ENCODE data around the gene MAP1LC3B2.
"Not testable (repeated sequence)": the region's sequence is repeated elsewhere in the genome, so short reads cannot be mapped to it uniquely, and the experiment has no call there.

The MAP1LC3B2 gene

DNA sequence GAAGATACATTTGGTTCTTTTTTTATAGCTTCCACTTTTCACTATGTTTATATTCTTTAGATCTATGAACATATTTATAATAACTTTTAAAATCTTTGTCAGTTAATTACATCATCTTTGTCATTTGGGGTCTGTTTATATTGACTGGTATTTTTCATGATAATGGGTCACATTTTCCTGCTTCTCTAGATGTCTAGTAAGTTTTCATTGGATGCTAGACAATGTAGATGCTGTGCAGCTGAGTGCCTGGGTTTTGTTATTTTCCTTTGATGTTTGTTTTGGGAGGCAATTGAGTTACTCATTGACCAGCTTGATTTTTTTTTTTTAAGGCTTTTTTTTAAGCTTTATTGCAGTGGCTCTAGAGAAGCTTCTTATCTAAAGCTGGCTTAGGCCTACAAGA, 4.9 kb downstream of the MAP1LC3B2 start:
- Histone ChIP-seq H3K4me3 (ENCODE audit: insufficient read depth in 1 of 2, low read depth in 1 of 2, low read length in 2 of 2) (no peak overlapping the region), H3K4ac (ENCODE audit: low read depth in 1 of 2, low read length in 2 of 2) (no peak overlapping the region), H3K4me2 (ENCODE audit: low read length, poor library complexity, severe bottlenecking) (no peak overlapping the region), H3K9me3 (ENCODE audit: control insufficient read depth, low read length) (peaks cover 25% of the 10 kb centered on the region), H3K79me1 (replicated peaks; ENCODE audit: low read length, poor library complexity, severe bottlenecking) (no peaks in the 10 kb centered on the region), H3K18ac (ENCODE audit: low read depth in 1 of 2, low read length in 2 of 2) (no peak overlapping the region), H2AK5ac (ENCODE audit: low read length, severe bottlenecking) (no peak overlapping the region), H3K4me1 (ENCODE audit: control insufficient read depth, insufficient read depth, low read depth, low read length) (peaks cover 6% of the 10 kb centered on the region), H3K9ac (ENCODE audit: low read length) (no peak overlapping the region), H2BK15ac (ENCODE audit: low read depth, poor library complexity, severe bottlenecking) (no peak overlapping the region), H2BK5ac (ENCODE audit: low read depth, low read length, poor library complexity, severe bottlenecking) (no peak overlapping the region), H3K36me3 (ENCODE audit: control insufficient read depth in 1 of 2, insufficient read depth in 2 of 2, low read depth in 1 of 2, low read length in 2 of 2) (no peaks in the 10 kb centered on the region), H3K27ac (ENCODE audit: low read length, poor library complexity, severe bottlenecking) (no peak overlapping the region), H2AFZ (ENCODE audit: low read depth, low read length) (no peak overlapping the region), H4K91ac (ENCODE audit: low read length) (no peak overlapping the region), H2BK12ac (ENCODE audit: low read length in 2 of 2) (no peak overlapping the region), H3K14ac (ENCODE audit: low read length in 2 of 2) (no peak overlapping the region), H3K23ac (ENCODE audit: low read length in 2 of 2) (no peak overlapping the region), H3K27me3 (ENCODE audit: control insufficient read depth in 1 of 2, insufficient read depth in 1 of 2, low read length in 2 of 2) (no peaks in the 10 kb centered on the region), H2BK120ac (ENCODE audit: low read depth, low read length) (no peak overlapping the region), H4K8ac (ENCODE audit: low read length) (no peak overlapping the region)
- no peak for DNase-seq

DNA sequence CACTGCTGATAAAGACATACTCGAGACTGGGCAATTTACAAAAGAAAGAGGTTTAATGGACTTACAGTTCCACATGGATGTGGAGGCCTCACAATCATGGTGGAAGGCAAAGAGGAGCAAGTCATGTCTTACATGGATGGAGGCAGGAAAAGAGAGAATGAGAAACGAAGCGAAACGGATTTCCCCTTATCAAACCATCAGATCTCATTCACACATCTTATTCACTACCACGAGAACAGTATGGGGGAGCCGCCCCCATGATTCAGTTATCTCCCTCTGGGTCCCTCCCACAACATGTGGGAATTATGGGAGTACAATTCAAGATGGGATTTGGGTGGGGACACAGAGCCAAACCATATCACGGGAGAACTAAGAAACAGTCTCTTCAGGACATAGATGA, 6.0 kb downstream of the MAP1LC3B2 start:
- not testable (repeated sequence) for H3K27ac ChIP-seq (ENCODE audit: low read length, poor library complexity, severe bottlenecking); DNase-seq; H3K23ac ChIP-seq (ENCODE audit: low read length in 2 of 2); H2BK5ac ChIP-seq (ENCODE audit: low read depth, low read length, poor library complexity, severe bottlenecking); H4K91ac ChIP-seq (ENCODE audit: low read length); H3K36me3 ChIP-seq (ENCODE audit: control insufficient read depth in 1 of 2, insufficient read depth in 2 of 2, low read depth in 1 of 2, low read length in 2 of 2); H2BK12ac ChIP-seq (ENCODE audit: low read length in 2 of 2); H2BK15ac ChIP-seq (ENCODE audit: low read depth, poor library complexity, severe bottlenecking); H2AK5ac ChIP-seq (ENCODE audit: low read length, severe bottlenecking); H4K8ac ChIP-seq (ENCODE audit: low read length); H3K9ac ChIP-seq (ENCODE audit: low read length); H3K4me1 ChIP-seq (ENCODE audit: control insufficient read depth, insufficient read depth, low read depth, low read length); H3K18ac ChIP-seq (ENCODE audit: low read depth in 1 of 2, low read length in 2 of 2); H3K4me3 ChIP-seq (ENCODE audit: insufficient read depth in 1 of 2, low read depth in 1 of 2, low read length in 2 of 2); H3K14ac ChIP-seq (ENCODE audit: low read length in 2 of 2); H3K4me2 ChIP-seq (ENCODE audit: low read length, poor library complexity, severe bottlenecking); H3K79me1 ChIP-seq (replicated peaks; ENCODE audit: low read length, poor library complexity, severe bottlenecking); H2BK120ac ChIP-seq (ENCODE audit: low read depth, low read length); H3K27me3 ChIP-seq (ENCODE audit: control insufficient read depth in 1 of 2, insufficient read depth in 1 of 2, low read length in 2 of 2); H2AFZ ChIP-seq (ENCODE audit: low read depth, low read length); H3K4ac ChIP-seq (ENCODE audit: low read depth in 1 of 2, low read length in 2 of 2)
- 89% methylated on average over 2 of the region's 7 CpGs for WGBS
- H3K9me3 ChIP-seq (ENCODE audit: control insufficient read depth, low read length): peaks cover 25% of the 10 kb centered on the region

DNA sequence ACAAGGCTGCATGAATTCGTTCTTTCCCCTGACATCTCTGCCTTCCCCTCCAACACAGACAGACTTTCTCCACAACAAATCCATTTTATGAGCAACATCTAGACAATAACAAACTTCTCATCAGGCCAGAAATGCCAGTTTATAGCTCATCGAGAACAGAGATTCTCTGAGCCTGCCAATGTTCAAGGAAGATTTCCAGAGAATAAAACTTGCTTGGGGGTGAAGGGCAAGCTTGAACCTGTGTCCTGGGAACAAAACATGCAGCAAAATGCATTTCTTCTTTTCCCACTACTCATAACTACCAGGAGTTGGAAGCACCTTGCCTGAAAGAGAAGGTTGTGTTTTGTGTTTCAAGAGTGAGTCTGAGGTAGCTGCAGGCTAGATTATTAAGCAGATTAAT, 6.8 kb downstream of the MAP1LC3B2 start:
- WGBS: 94% methylated on average over 2 of the region's 2 CpGs

GRCh38 chr12:116568203-116568602, 9.0 kb downstream of the MAP1LC3B2 start:
- no peak overlapping the region for H2BK5ac ChIP-seq (ENCODE audit: low read depth, low read length, poor library complexity, severe bottlenecking)
- no peak overlapping the region for H3K27ac ChIP-seq (ENCODE audit: low read length, poor library complexity, severe bottlenecking)
- H2BK120ac ChIP-seq (ENCODE audit: low read depth, low read length): no peak overlapping the region
- H3K9me3 ChIP-seq (ENCODE audit: control insufficient read depth, low read length): peaks cover 22% of the 10 kb centered on the region
- H3K23ac ChIP-seq (ENCODE audit: low read length in 2 of 2): no peak overlapping the region
- no peak overlapping the region for H4K91ac ChIP-seq (ENCODE audit: low read length)
- no peak overlapping the region for H3K18ac ChIP-seq (ENCODE audit: low read depth in 1 of 2, low read length in 2 of 2)
- H2AK5ac ChIP-seq (ENCODE audit: low read length, severe bottlenecking): no peak overlapping the region
- no peaks in the 10 kb centered on the region for H3K27me3 ChIP-seq (ENCODE audit: control insufficient read depth in 1 of 2, insufficient read depth in 1 of 2, low read length in 2 of 2)
- no peak overlapping the region for H4K8ac ChIP-seq (ENCODE audit: low read length)
- no peak overlapping the region for H2AFZ ChIP-seq (ENCODE audit: low read depth, low read length)
- DNase-seq: no peak
- no peak overlapping the region for H3K4ac ChIP-seq (ENCODE audit: low read depth in 1 of 2, low read length in 2 of 2)
- no peaks in the 10 kb centered on the region for H3K4me1 ChIP-seq (ENCODE audit: control insufficient read depth, insufficient read depth, low read depth, low read length)
- H2BK15ac ChIP-seq (ENCODE audit: low read depth, poor library complexity, severe bottlenecking): no peak overlapping the region
- H3K4me2 ChIP-seq (ENCODE audit: low read length, poor library complexity, severe bottlenecking): no peak overlapping the region
- no peak overlapping the region for H3K4me3 ChIP-seq (ENCODE audit: insufficient read depth in 1 of 2, low read depth in 1 of 2, low read length in 2 of 2)
- H3K9ac ChIP-seq (ENCODE audit: low read length): no peak overlapping the region
- no peaks in the 10 kb centered on the region for H3K36me3 ChIP-seq (ENCODE audit: control insufficient read depth in 1 of 2, insufficient read depth in 2 of 2, low read depth in 1 of 2, low read length in 2 of 2)
- no peak overlapping the region for H2BK12ac ChIP-seq (ENCODE audit: low read length in 2 of 2)
- no peak overlapping the region for H3K14ac ChIP-seq (ENCODE audit: low read length in 2 of 2)
- 99% methylated on average over 2 of the region's 2 CpGs for WGBS
- H3K79me1 ChIP-seq (replicated peaks; ENCODE audit: low read length, poor library complexity, severe bottlenecking): no peaks in the 10 kb centered on the region

More for the DNA sequence above, 6.8 kb downstream of the MAP1LC3B2 start:
- no peak overlapping the region for H2BK5ac ChIP-seq (ENCODE audit: low read depth, low read length, poor library complexity, severe bottlenecking)
- no peak overlapping the region for H3K4ac ChIP-seq (ENCODE audit: low read depth in 1 of 2, low read length in 2 of 2)
- no peaks in the 10 kb centered on the region for H3K79me1 ChIP-seq (replicated peaks; ENCODE audit: low read length, poor library complexity, severe bottlenecking)
- H2BK12ac ChIP-seq (ENCODE audit: low read length in 2 of 2): no peak overlapping the region
- no peaks in the 10 kb centered on the region for H3K36me3 ChIP-seq (ENCODE audit: control insufficient read depth in 1 of 2, insufficient read depth in 2 of 2, low read depth in 1 of 2, low read length in 2 of 2)
- H3K4me3 ChIP-seq (ENCODE audit: insufficient read depth in 1 of 2, low read depth in 1 of 2, low read length in 2 of 2): no peak overlapping the region
- no peak overlapping the region for H2AFZ ChIP-seq (ENCODE audit: low read depth, low read length)
- H3K4me1 ChIP-seq (ENCODE audit: control insufficient read depth, insufficient read depth, low read depth, low read length): no peaks in the 10 kb centered on the region
- H3K14ac ChIP-seq (ENCODE audit: low read length in 2 of 2): no peak overlapping the region
- no peak overlapping the region for H3K18ac ChIP-seq (ENCODE audit: low read depth in 1 of 2, low read length in 2 of 2)
- H2AK5ac ChIP-seq (ENCODE audit: low read length, severe bottlenecking): no peak overlapping the region
- H2BK15ac ChIP-seq (ENCODE audit: low read depth, poor library complexity, severe bottlenecking): no peak overlapping the region
- no peak overlapping the region for H3K27ac ChIP-seq (ENCODE audit: low read length, poor library complexity, severe bottlenecking)
- DNase-seq: no peak
- H3K4me2 ChIP-seq (ENCODE audit: low read length, poor library complexity, severe bottlenecking): no peak overlapping the region
- H3K9me3 ChIP-seq (ENCODE audit: control insufficient read depth, low read length): peaks cover 25% of the 10 kb centered on the region
- no peak overlapping the region for H4K91ac ChIP-seq (ENCODE audit: low read length)
- H3K23ac ChIP-seq (ENCODE audit: low read length in 2 of 2): no peak overlapping the region
- no peak overlapping the region for H3K9ac ChIP-seq (ENCODE audit: low read length)
- no peaks in the 10 kb centered on the region for H3K27me3 ChIP-seq (ENCODE audit: control insufficient read depth in 1 of 2, insufficient read depth in 1 of 2, low read length in 2 of 2)
- H4K8ac ChIP-seq (ENCODE audit: low read length): no peak overlapping the region
- H2BK120ac ChIP-seq (ENCODE audit: low read depth, low read length): no peak overlapping the region
